Measurements from ENCODE around the gene GPR146. TPM values are rescaled to one million over a fixed set of nuclear protein-coding genes. Genes with fewer than 3 reads are reported as not detected.

The GPR146 gene
- total RNA-seq, 1 donor from 2014 or later = 0.79 TPM

- H3K36me3 ChIP-seq = no peaks in the 10 kb centered on the region
- no peak for TF ChIP-seq EZH2phosphoT487 (IDR thresholded peaks at IDR 0.05)
- no peak for TF ChIP-seq CTCF (IDR thresholded peaks at IDR 0.05)
- no peak for TF ChIP-seq EZH2 (IDR thresholded peaks at IDR 0.05)
- no peak overlapping the region for H3K4me3 Mint-ChIP-seq
- H3F3A ChIP-seq (ENCODE audit: low read depth) = peaks cover 5% of the 10 kb centered on the region
- no peak overlapping the region for H2AFZ ChIP-seq (replicated peaks)
- H3K27me3 Mint-ChIP-seq (ENCODE audit: insufficient read depth, low read depth) = peaks cover 10% of the 10 kb centered on the region
- H3K27ac ChIP-seq = no peak overlapping the region
- no peaks in the 10 kb centered on the region for H3K79me2 ChIP-seq (ENCODE audit: low read depth)
- H3K9me3 Mint-ChIP-seq = no peaks in the 10 kb centered on the region
- H3K4me2 ChIP-seq = no peak overlapping the region
- H3K4me1 Mint-ChIP-seq = peaks cover 51% of the 10 kb centered on the region
- peaks cover 2% of the 10 kb centered on the region for H3K36me3 Mint-ChIP-seq
- H3K27me3 ChIP-seq = no peaks in the 10 kb centered on the region
- no peaks in the 10 kb centered on the region for H3K9me3 ChIP-seq (ENCODE audit: low read depth)
- H3K9ac ChIP-seq = no peak overlapping the region
- no peak overlapping the region for H3K4me3 ChIP-seq
- H3K27ac Mint-ChIP-seq = no peak overlapping the region
- no peak for DNase-seq (ENCODE audit: low spot score)
- peaks cover 26% of the 10 kb centered on the region for H4K20me1 ChIP-seq (ENCODE audit: low read depth)
- peaks cover 13% of the 10 kb centered on the region for H3K4me1 ChIP-seq
These were observed 47.9 kb downstream of the GPR146 start for GRCh38 chr7:1092161-1092632.

- DNase-seq (ENCODE audit: low spot score) = no peak
- H3K4me1 ChIP-seq = peaks cover 6% of the 10 kb centered on the region
- no peak overlapping the region for H2AFZ ChIP-seq (replicated peaks)
- H3K9ac ChIP-seq = no peak overlapping the region
- H3F3A ChIP-seq (ENCODE audit: low read depth) = no peaks in the 10 kb centered on the region
- TF ChIP-seq EZH2 (IDR thresholded peaks at IDR 0.05) (no peak), CTCF (IDR thresholded peaks at IDR 0.05) (no peak), EZH2phosphoT487 (IDR thresholded peaks at IDR 0.05) (no peak)
- Mint-ChIP-seq H3K9me3 (no peaks in the 10 kb centered on the region), H3K27ac (no peak overlapping the region), H3K36me3 (peaks cover 9% of the 10 kb centered on the region), H3K27me3 (ENCODE audit: insufficient read depth, low read depth) (peaks cover 10% of the 10 kb centered on the region), H3K4me3 (no peak overlapping the region), H3K4me1 (peaks cover 48% of the 10 kb centered on the region)
- H3K79me2 ChIP-seq (ENCODE audit: low read depth) = peaks cover 4% of the 10 kb centered on the region
- H3K9me3 ChIP-seq (ENCODE audit: low read depth) = no peaks in the 10 kb centered on the region
- H3K27me3 ChIP-seq = no peaks in the 10 kb centered on the region
- no peaks in the 10 kb centered on the region for H3K36me3 ChIP-seq
- H3K27ac ChIP-seq = no peak overlapping the region
- H4K20me1 ChIP-seq (ENCODE audit: low read depth) = peaks cover 20% of the 10 kb centered on the region
- no peak overlapping the region for H3K4me2 ChIP-seq
- no peak overlapping the region for H3K4me3 ChIP-seq
These were observed 48.6 kb downstream of the GPR146 start for GRCh38 chr7:1092806-1093501.

GRCh38 chr7:1093502-1093843 lies 49.1 kb downstream of the GPR146 start:
- H3K27me3 Mint-ChIP-seq (ENCODE audit: insufficient read depth, low read depth) = peaks cover 12% of the 10 kb centered on the region
- DNase-seq (ENCODE audit: low spot score) = no peak
- H3K4me1 Mint-ChIP-seq = peaks cover 46% of the 10 kb centered on the region
- Histone ChIP-seq H3K4me2 (no peak overlapping the region), H3K36me3 (no peaks in the 10 kb centered on the region), H3K27me3 (no peaks in the 10 kb centered on the region), H3K9me3 (ENCODE audit: low read depth) (no peaks in the 10 kb centered on the region), H3K9ac (no peak overlapping the region), H4K20me1 (ENCODE audit: low read depth) (peaks cover 14% of the 10 kb centered on the region), H3F3A (ENCODE audit: low read depth) (no peaks in the 10 kb centered on the region), H3K4me3 (no peak overlapping the region), H3K27ac (no peak overlapping the region), H2AFZ (replicated peaks) (no peak overlapping the region), H3K79me2 (ENCODE audit: low read depth) (peaks cover 9% of the 10 kb centered on the region), H3K4me1 (peaks cover under 1% of the 10 kb centered on the region)
- H3K9me3 Mint-ChIP-seq = no peaks in the 10 kb centered on the region
- no peak overlapping the region for H3K4me3 Mint-ChIP-seq
- no peak for TF ChIP-seq CTCF (IDR thresholded peaks at IDR 0.05)
- TF ChIP-seq EZH2phosphoT487 (IDR thresholded peaks at IDR 0.05) = no peak
- TF ChIP-seq EZH2 (IDR thresholded peaks at IDR 0.05) = no peak
- peaks cover 13% of the 10 kb centered on the region for H3K36me3 Mint-ChIP-seq
- no peak overlapping the region for H3K27ac Mint-ChIP-seq

Data from neural progenitor cell (in vitro differentiated cells).